Endometrial microvascular endothelial cells (primary cell): Measurements from ENCODE around the gene VGLL1. TPM values are rescaled to one million over a fixed set of nuclear protein-coding genes. Genes with fewer than 3 reads are reported as not detected.

Experiments used
- in situ Hi-C: cut with HindIII; loops from 2 replicates; pipeline ENCODE4 v1.10.0; 2017; ENCODE audit warnings: low sequenced_read_pairs, low pct_unique_long_range_greater_than_20kb; ENCODE audit errors: inconsistent ontology term
- total RNA-seq: library from RNA; depleted of rRNA; stranded (reverse); fragments of >200 nt; gene quantifications from one replicate; pipeline ENCODE4 v1.2.3, GENCODE V29; 2015; ENCODE audit errors: inconsistent ontology term

VGLL1 gene
- total RNA-seq = not detected

GRCh38 chrX:136531951-136532350 is at the start of gene VGLL1:
Gene VGLL1, plus strand, starts transcription at chrX:136532215. Its CDS starts 3,806 bp downstream, at chrX:136536021.
- in situ Hi-C loops = no loop called here

GRCh38 chrX:136487647-136488046 is 44.4 kb upstream of the VGLL1 start, which contains the start of gene BRS3:
Gene BRS3, plus strand, starts transcription at chrX:136487947. Its CDS starts 168 bp downstream, at chrX:136488115.
- in situ Hi-C loops = no loop called here

- in situ Hi-C loops = no loop called here
Observed at GRCh38 chrX:136488706-136489105, 43.3 kb upstream of the VGLL1 start.

- in situ Hi-C loops = no loop called here
Observed at GRCh38 chrX:136491832-136492231, 40.2 kb upstream of the VGLL1 start.

- in situ Hi-C loops = no loop called here
Observed at GRCh38 chrX:136493011-136493410, 39.0 kb upstream of the VGLL1 start.

GRCh38 chrX:136495043-136495442 is 37.0 kb upstream of the VGLL1 start:
- in situ Hi-C loops = no loop called here

GRCh38 chrX:136496186-136496763 is 35.7 kb upstream of the VGLL1 start:
- in situ Hi-C loops = no loop called here

- in situ Hi-C loops = no loop called here
Observed at GRCh38 chrX:136496764-136497555, 35.1 kb upstream of the VGLL1 start.

GRCh38 chrX:136497556-136498052 is 34.4 kb upstream of the VGLL1 start, which contains the start of gene HTATSF1:
Gene HTATSF1, plus strand, starts transcription at chrX:136497592. Its CDS starts 93 bp downstream, at chrX:136497685.
- in situ Hi-C loops = no loop called here

- in situ Hi-C loops = no loop called here
Observed at GRCh38 chrX:136519069-136519468, 12.9 kb upstream of the VGLL1 start.

- in situ Hi-C loops = no loop called here
Observed at GRCh38 chrX:136523770-136524169, 8.2 kb upstream of the VGLL1 start.

- in situ Hi-C loops = no loop called here
Observed at GRCh38 chrX:136525738-136526606, 6.0 kb upstream of the VGLL1 start.

GRCh38 chrX:136528645-136529315 is 3.2 kb upstream of the VGLL1 start:
- in situ Hi-C loops = no loop called here

- in situ Hi-C loops = no loop called here
Observed at GRCh38 chrX:136529795-136530194, 2.2 kb upstream of the VGLL1 start.

- in situ Hi-C loops = no loop called here
Observed at GRCh38 chrX:136534131-136534530, 2.1 kb downstream of the VGLL1 start.

GRCh38 chrX:136538811-136539210 is 6.8 kb downstream of the VGLL1 start:
- in situ Hi-C loops = no loop called here

- in situ Hi-C loops = no loop called here
Observed at GRCh38 chrX:136540226-136540625, 8.2 kb downstream of the VGLL1 start.

- in situ Hi-C loops = no loop called here
Observed at GRCh38 chrX:136541294-136541693, 9.3 kb downstream of the VGLL1 start.

GRCh38 chrX:136542281-136542680 is 10.3 kb downstream of the VGLL1 start:
- in situ Hi-C loops = no loop called here
